HepG2 (cell line): Measurements from ENCODE around the gene PSMB9. TPM values are rescaled to one million over a fixed set of nuclear protein-coding genes. Genes with fewer than 3 reads are reported as not detected.

Experiments
- ATAC-seq: fragments of 200-7000 bp; cut with Tn5 transposase; 3 replicates; pipeline ENCODE4 v1.9.1; 2020; ENCODE audit warnings: mild to moderate bottlenecking, moderate library complexity
- BruUV-seq: library from RNA; stranded (reverse); fragments of 400-500 nt; replicated peaks from 2 replicates; lab custom pipeline; 2021; lab: Mats Ljungman, UMichigan
- CTCF ChIA-PET: fragments of 300-600 bp; formaldehyde crosslinking; extraction: SDS; loops from one replicate; lab custom pipeline; 2021; ENCODE audit warnings: low total read pairs, inconsistent platforms, low intra/inter-chr PET ratio; lab: Yijun Ruan, JAX
- POLR2A ChIA-PET: fragments of 350-600 bp; sonication (Branson Sonifier 250); formaldehyde crosslinking; loops from one replicate; lab custom pipeline; 2020; ENCODE audit warnings: antibody characterized with exemption, inconsistent platforms; lab: Yijun Ruan, JAX
- DNase-seq: peaks from one replicate; pipeline ENCODE4 v3.0.0-alpha.2; 2015; ENCODE audit warnings: low spot score
- FAIRE-seq: peaks from 3 replicates; lab custom pipeline; 2011; peaks lifted over from hg19 to GRCh38; lab: Jason Lieb, UNC
- H2AFZ ChIP-seq: one replicate; pipeline ENCODE4 v1.6.1; 2011; ENCODE audit warnings: low read length, inconsistent platforms
- H3K27ac ChIP-seq: fragments of 300-600 bp; 3 replicates; pipeline ENCODE4 v1.8.0; 2011; ENCODE audit warnings: mixed run types, mild to moderate bottlenecking, mixed read lengths, low read length, inconsistent platforms; ENCODE audit not compliant: insufficient read depth; ENCODE audit errors: extremely low read length
- H3K27me3 ChIP-seq, 2 experiments: fragments of 200-600 bp in 1 of 2; 2 replicates in 1 of 2; 3 replicates in 1 of 2; pipeline versions ENCODE4 v1.6.0 to v1.8.0; 2011; ENCODE audit warnings: low read length in 2 of 2, mild to moderate bottlenecking in 2 of 2, moderate library complexity in 2 of 2, inconsistent platforms in 1 of 2; ENCODE audit not compliant: insufficient read depth in 2 of 2, control insufficient read depth in 1 of 2
- H3K36me3 ChIP-seq, 2 experiments: fragments of 200-600 bp in 1 of 2; replicated peaks in 1 of 2; 2 replicates in 1 of 2; 3 replicates in 1 of 2; pipeline versions ENCODE4 v1.5.1 to v1.8.0; 2011; ENCODE audit warnings: low read length in 2 of 2, inconsistent platforms in 1 of 2; ENCODE audit not compliant: insufficient read depth in 2 of 2, control insufficient read depth in 1 of 2
- H3K4me1 ChIP-seq: 2 replicates; pipeline ENCODE4 v1.5.1; 2012; ENCODE audit warnings: low read length, inconsistent platforms; ENCODE audit not compliant: insufficient read depth
- H3K4me2 ChIP-seq: 2 replicates; pipeline ENCODE4 v1.6.0; 2011; ENCODE audit warnings: low read depth, low read length, inconsistent platforms
- H3K4me3 ChIP-seq, 3 experiments: fragments of 200-600 bp in 1 of 3; sonication (generic), shearing (Covaris generic) in 1 of 3; replicated peaks in 1 of 3; 2 replicates each; pipeline ENCODE4 v1.5.1; 2011 to 2016; ENCODE audit warnings: low read length in 3 of 3, inconsistent platforms in 2 of 3, low read depth in 2 of 3, mild to moderate bottlenecking in 2 of 3, control low read depth in 1 of 3, mixed read lengths in 1 of 3; ENCODE audit not compliant: insufficient read depth in 1 of 3
- H3K79me2 ChIP-seq: one replicate; pipeline ENCODE4 v1.6.1; 2011; ENCODE audit warnings: low read length, inconsistent platforms; ENCODE audit not compliant: insufficient read depth
- H3K9ac ChIP-seq: 2 replicates; pipeline ENCODE4 v1.6.0; 2011; ENCODE audit warnings: mild to moderate bottlenecking, low read depth, low read length, inconsistent platforms; ENCODE audit not compliant: insufficient read depth
- H3K9me3 ChIP-seq: 2 replicates; pipeline ENCODE4 v1.5.1; 2012; ENCODE audit warnings: mild to moderate bottlenecking, low read length
- H4K20me1 ChIP-seq: 2 replicates; pipeline ENCODE4 v1.6.0; 2011; ENCODE audit warnings: inconsistent platforms, mild to moderate bottlenecking, low read length, moderate library complexity; ENCODE audit not compliant: insufficient read depth
- ATF7 ChIP-seq, 2 experiments: fragments of 450-650 bp in 1 of 2; sonication (generic) in 1 of 2; formaldehyde crosslinking in 1 of 2; IDR thresholded peaks; 2 replicates each; pipeline versions ENCODE4 v1.4.0 to v1.6.1; 2016 to 2020; ENCODE audit warnings: antibody characterized with exemption in 1 of 2, mild to moderate bottlenecking in 1 of 2, missing genetic modification reagents in 1 of 2
- CTCF ChIP-seq: sonication (generic); formaldehyde crosslinking; IDR thresholded peaks from 2 replicates; pipeline ENCODE4 v1.5.0; 2020; ENCODE audit warnings: mild to moderate bottlenecking, missing genetic modification reagents, moderate library complexity
- EHMT2 ChIP-seq: fragments of 200-600 bp; sonication (generic); IDR thresholded peaks from 2 replicates; pipeline ENCODE4 v1.7.0; 2017; ENCODE audit warnings: antibody characterized with exemption, low read depth, low read length, borderline replicate concordance
- GABPA ChIP-seq, 2 experiments: IDR thresholded peaks; 2 replicates each; pipeline ENCODE4 v1.6.1; 2011 to 2016; ENCODE audit warnings: low read depth in 2 of 2, low read length in 1 of 2, missing biosample characterization in 1 of 2, missing genetic modification characterization in 1 of 2
- HBP1 ChIP-seq: IDR thresholded peaks from 2 replicates; pipeline ENCODE4 v1.6.1; 2016; ENCODE audit warnings: low read depth, control low read depth
- HDAC1 ChIP-seq: sonication (generic); formaldehyde crosslinking; IDR thresholded peaks from 2 replicates; pipeline ENCODE4 v1.5.1; 2020; ENCODE audit warnings: mild to moderate bottlenecking, missing genetic modification reagents
- HES4 ChIP-seq: sonication (generic); formaldehyde crosslinking; IDR thresholded peaks from 2 replicates; pipeline ENCODE4 v1.9.0; 2021; ENCODE audit warnings: mild to moderate bottlenecking, missing genetic modification reagents, borderline replicate concordance
- HIVEP1 ChIP-seq: sonication (generic); formaldehyde crosslinking; IDR thresholded peaks from 2 replicates; pipeline ENCODE4 v1.4.0; 2020; ENCODE audit warnings: mild to moderate bottlenecking, missing genetic modification reagents
- MATR3 ChIP-seq: sonication (generic); formaldehyde crosslinking; IDR thresholded peaks from 2 replicates; pipeline ENCODE4 v1.4.0; 2020; ENCODE audit warnings: missing genetic modification reagents
- MXD3 ChIP-seq: IDR thresholded peaks from 2 replicates; pipeline ENCODE4 v1.6.1; 2016; ENCODE audit warnings: mild to moderate bottlenecking, missing biosample characterization, missing genetic modification reagents
- TCF12 ChIP-seq, 2 experiments: fragments of 450-650 bp in 1 of 2; sonication (generic) in 1 of 2; formaldehyde crosslinking in 1 of 2; IDR thresholded peaks; 2 replicates each; pipeline versions ENCODE4 v1.6.1 to v1.8.0; 2017 to 2022; ENCODE audit warnings: antibody characterized with exemption in 1 of 2, mild to moderate bottlenecking in 1 of 2, missing genetic modification reagents in 1 of 2, moderate library complexity in 1 of 2
- TERF1 ChIP-seq: sonication (generic); formaldehyde crosslinking; IDR thresholded peaks from 2 replicates; pipeline ENCODE4 v1.8.0; 2022; ENCODE audit warnings: mild to moderate bottlenecking, missing genetic modification reagents, moderate library complexity
- ZNF546 ChIP-seq: sonication (generic); formaldehyde crosslinking; conservative IDR thresholded peaks from 2 replicates; pipeline ENCODE4 v1.8.1; 2023; ENCODE audit warnings: mild to moderate bottlenecking, missing genetic modification reagents
- ZNF772 ChIP-seq: sonication (generic); formaldehyde crosslinking; IDR thresholded peaks from 2 replicates; pipeline ENCODE4 v1.5.0; 2020; ENCODE audit warnings: mild to moderate bottlenecking, missing genetic modification reagents
- WGBS: methylation state at CpG from one replicate; pipeline ENCODE4 v1.1.6; 2017; ENCODE audit warnings: low lambda C conversion rate; 5-methylcytosine and 5-hydroxymethylcytosine counted together
- in situ Hi-C: cut with HindIII; loops from 2 replicates; pipeline ENCODE4 v1.10.0; 2017; ENCODE audit warnings: low pct_unique_long_range_greater_than_20kb; ENCODE audit not compliant: extremely low pct_ligation_motif_present
- intact Hi-C: fragments of 100-400 bp; cut with micrococcal nuclease; formaldehyde crosslinking; loops from one replicate; pipeline ENCODE4 v1.10.0; 2022; ENCODE audit not compliant: unreplicated experiment
- polyA plus RNA-seq, 8 experiments: library from polyadenylated mRNA; depleted of rRNA in 3 of 8; stranded (reverse) in 7 of 8; unstranded in 1 of 8; fragments of >200 nt; fragmentation: Illumina TruSeq in 4 of 8; extraction: Trizol in 4 of 8; gene quantifications; 2 replicates each; pipeline versions ENCODE4 v1.2.1 to v1.2.3, GENCODE V29; 2011 to 2016; ENCODE audit warnings: low read depth in 4 of 8, missing spikeins in 1 of 8, mixed read lengths in 1 of 8; ENCODE audit not compliant: insufficient read depth in 1 of 8
- total RNA-seq, 5 experiments: library from RNA; depleted of rRNA; stranded (reverse); fragments of >200 nt; fragmentation: Illumina TruSeq; extraction: Trizol; gene quantifications; 2 replicates each; pipeline ENCODE4 v1.2.3, GENCODE V29; 2016; ENCODE audit warnings: low read depth in 1 of 5

PSMB9 gene
- total and polyA plus RNA-seq, 2 of the 13 experiments (the other 11 are each of a cell fraction or from before 2014, with no cell fraction given), result 15.6 to 16.0 TPM

- no peak for TF ChIP-seq ZNF772 (CRISPR knock-in tag)
Observed at GRCh38 chr6:32854376-32855178, 585 bp downstream of the PSMB9 start (continued).

- Histone ChIP-seq H3K4me3 (peak overlapping the region in 1 of 3 experiments; percentile 96; a peak in 1 of 6 replicates), H3K4me1 (peaks cover 26% of the 10 kb centered on the region), H4K20me1 (no peaks in the 10 kb centered on the region), H3K27ac (no peak overlapping the region), H2AFZ (no peak overlapping the region), H3K4me2 (peak overlapping the region; percentile 98), H3K36me3 (no peaks in the 10 kb centered on the region; a peak in 1 of 5 replicates), H3K9me3 (no peaks in the 10 kb centered on the region), H3K9ac (no peak overlapping the region), H3K27me3 (no peaks in the 10 kb centered on the region; a peak in 1 of 5 replicates), H3K79me2 (no peaks in the 10 kb centered on the region)
- in situ Hi-C loops (no loop called here), intact Hi-C loops (loop anchor here (1.0 kb wide), 1 partner anchor 29 kb away; no protein-coding TSS in a partner anchor)
- BruUV-seq, result no TSS peak
- POLR2A ChIA-PET, result interaction anchor here (0.9 to 3.8 kb wide), 3 partner anchors 12 to 116 kb away, joined by 4 to 56 read pairs (median 11); partner anchors contain the start of gene TAP2
- ATAC-seq (no peak), FAIRE-seq (no peak), DNase-seq (no peak)
- CTCF ChIA-PET, result interaction anchor here (2.4 kb wide), 1 partner anchor 17 kb away, joined by 39 read pairs; the partner anchor contains the start of gene TAP2
- 58% methylated on average over 8 of the region's 8 CpGs for WGBS
- TF ChIP-seq GABPA (IDR thresholded peaks at IDR 0.05; ENCODE audit: low read depth, low read length) (no peak), GABPA (CRISPR knock-in tag; IDR thresholded peaks at IDR 0.05; ENCODE audit: low read depth) (no peak), ZNF546 (CRISPR knock-in tag) (no peak), HBP1 (CRISPR knock-in tag) (no peak), HIVEP1 (CRISPR knock-in tag) (no peak), EHMT2 (no peak), ATF7 (IDR thresholded peaks at IDR 0.05) (no peak), ATF7 (CRISPR knock-in tag; IDR thresholded peaks at IDR 0.05) (no peak), TCF12 (IDR thresholded peaks at IDR 0.05) (no peak), TCF12 (CRISPR knock-in tag; IDR thresholded peaks at IDR 0.05) (no peak), MXD3 (CRISPR knock-in tag) (no peak), TERF1 (CRISPR knock-in tag) (no peak), CTCF (no peak), HES4 (CRISPR knock-in tag) (no peak), MATR3 (CRISPR knock-in tag) (no peak), HDAC1 (CRISPR knock-in tag) (no peak)
Observed at GRCh38 chr6:32855467-32856174, 1.6 kb downstream of the PSMB9 start.
